GM18868 (cell line): ENCODE data around the gene MPO.

Source experiments
- ATAC-seq: cut with Tn5 transposase; IDR thresholded peaks from one replicate; pipeline ENCODE4 v1.9.1; 2021; ENCODE audit warnings: mild to moderate bottlenecking, moderate library complexity; ENCODE audit not compliant: unreplicated experiment

Gene MPO

GRCh38 chr17:58279736-58280479 lies 827 bp downstream of the MPO start:
- ATAC-seq = no peak

GRCh38 chr17:58279016-58279711 lies 1.6 kb downstream of the MPO start:
- ATAC-seq = no peak

- no peak for ATAC-seq
Measured at GRCh38 chr17:58278661-58279015, 2.1 kb downstream of the MPO start.

- ATAC-seq = no peak
Measured at GRCh38 chr17:58277802-58278595, 2.7 kb downstream of the MPO start.

GRCh38 chr17:58277107-58277801 lies 3.5 kb downstream of the MPO start:
- ATAC-seq = no peak

- no peak for ATAC-seq
Measured at GRCh38 chr17:58276423-58276822, 4.3 kb downstream of the MPO start.

GRCh38 chr17:58275417-58275816 lies 5.3 kb downstream of the MPO start:
- no peak for ATAC-seq

GRCh38 chr17:58273453-58274104 lies 7.2 kb downstream of the MPO start:
- ATAC-seq = no peak

- ATAC-seq = no peak
Measured at GRCh38 chr17:58272367-58273280, 8.1 kb downstream of the MPO start.

GRCh38 chr17:58271216-58271931 lies 9.4 kb downstream of the MPO start:
- no peak for ATAC-seq

- ATAC-seq = no peak
Measured at GRCh38 chr17:58270476-58271215, 10.1 kb downstream of the MPO start.

GRCh38 chr17:58269557-58270291 lies 11.0 kb downstream of the MPO start:
- no peak for ATAC-seq

- ATAC-seq = no peak
Measured at GRCh38 chr17:58268774-58269556, 11.8 kb downstream of the MPO start.

GRCh38 chr17:58268326-58268725 lies 12.4 kb downstream of the MPO start:
- no peak for ATAC-seq

GRCh38 chr17:58267347-58268324 lies 13.1 kb downstream of the MPO start:
- no peak for ATAC-seq
